Psoas muscle (tissue), 8 donors: ENCODE measurements around the gene ADRB2. TPM values are rescaled to one million over a fixed set of nuclear protein-coding genes. Genes with fewer than 3 reads are reported as not detected.
A peak's percentile ranks its signal among the peaks of the same experiment; 100 is the strongest.

Source experiments
- ATAC-seq, 4 donors: fragments of 200-7000 bp; cut with Tn5 transposase; one replicate each; pipeline ENCODE4 v1.9.1; 2020; ENCODE audit warnings: moderate library complexity in 3 of 4, mild to moderate bottlenecking in 2 of 4
- DNase-seq, 2 donors: peaks; one replicate each; pipeline ENCODE4 v3.0.0-alpha.2; 2020
- H3K27ac ChIP-seq: fragments of 200-600 bp; one replicate; pipeline ENCODE4 v1.8.0; 2022
- H3K27me3 ChIP-seq, 3 donors: fragments of 200-600 bp in 1 of 3; one replicate each; pipeline versions ENCODE4 v1.6.1 to v1.8.0; 2013 to 2022; ENCODE audit warnings: low read length in 2 of 3, mild to moderate bottlenecking in 2 of 3, moderate library complexity in 1 of 3; ENCODE audit not compliant: insufficient read depth in 3 of 3
- H3K36me3 ChIP-seq, 2 donors: fragments of 200-600 bp in 1 of 2; one replicate each; pipeline versions ENCODE4 v1.6.1 to v1.8.0; 2013 to 2022; ENCODE audit warnings: low read depth in 1 of 2, mild to moderate bottlenecking in 1 of 2, moderate library complexity in 1 of 2; ENCODE audit not compliant: insufficient read depth in 1 of 2
- H3K4me1 ChIP-seq: fragments of 200-600 bp; one replicate; pipeline ENCODE4 v1.8.0; 2022
- H3K4me3 ChIP-seq: fragments of 200-600 bp; one replicate; pipeline ENCODE4 v1.8.0; 2022; ENCODE audit warnings: mild to moderate bottlenecking
- H3K9me3 ChIP-seq: fragments of 200-600 bp; one replicate; pipeline ENCODE4 v1.8.0; 2022
- WGBS, 3 donors: extraction: QIAGEN DNeasy Blood & Tissue Kit; methylation state at CpG; one replicate each; pipeline versions ENCODE4 v1.1.6 to v1.1.7; 2013; 5-methylcytosine and 5-hydroxymethylcytosine counted together
- intact Hi-C, 2 donors: fragments of 100-400 bp; cut with DNase I; formaldehyde crosslinking; loops; one replicate each; pipeline versions ENCODE4 v1.11.0 to v1.14.2; 2022
- polyA plus RNA-seq, 3 donors: library from polyadenylated mRNA; stranded (reverse); fragments of 200-250 nt; gene quantifications; one replicate each; pipeline ENCODE4 v1.2.3, GENCODE V29; 2013
- total RNA-seq, 4 donors: library from RNA; stranded (reverse); fragmentation: NEBNext Ultra II Directional in 2 of 4; extraction: Animal tissue kit (Norgen Biotek cat#: 25700) in 2 of 4; gene quantifications; one replicate each; pipeline versions ENCODE4 v1.2.1 to v1.2.4, GENCODE V29; 2021 to 2023
- TF ChIP-seq, protein P1 (sequence below): fragments of 200-600 bp; IDR thresholded peaks from one replicate; pipeline ENCODE4 v1.8.0; 2022; ENCODE audit warnings: antibody characterized with exemption
- donor health status: healthy with polysubstance abuse.
- donor health status: DM: no; HTN: no; CAD: no; lungs with moderate emphysema.
- donor health status: Bipolar disorder and iron deficiency.
- donor health status: healthy.
- donor health status: DM: yes; HTN: yes; CAD: no.
- donor health status: DM: no; HTN: no; CAD: no.
- donor health status: DM: no; HTN: no; CAD: no.
- donor health status: DM: yes; HTN: yes; CAD: no.

The ADRB2 gene
- total and polyA plus RNA-seq, 7 donors, result 1.3 to 11.1 (median 5.6) TPM

DNA sequence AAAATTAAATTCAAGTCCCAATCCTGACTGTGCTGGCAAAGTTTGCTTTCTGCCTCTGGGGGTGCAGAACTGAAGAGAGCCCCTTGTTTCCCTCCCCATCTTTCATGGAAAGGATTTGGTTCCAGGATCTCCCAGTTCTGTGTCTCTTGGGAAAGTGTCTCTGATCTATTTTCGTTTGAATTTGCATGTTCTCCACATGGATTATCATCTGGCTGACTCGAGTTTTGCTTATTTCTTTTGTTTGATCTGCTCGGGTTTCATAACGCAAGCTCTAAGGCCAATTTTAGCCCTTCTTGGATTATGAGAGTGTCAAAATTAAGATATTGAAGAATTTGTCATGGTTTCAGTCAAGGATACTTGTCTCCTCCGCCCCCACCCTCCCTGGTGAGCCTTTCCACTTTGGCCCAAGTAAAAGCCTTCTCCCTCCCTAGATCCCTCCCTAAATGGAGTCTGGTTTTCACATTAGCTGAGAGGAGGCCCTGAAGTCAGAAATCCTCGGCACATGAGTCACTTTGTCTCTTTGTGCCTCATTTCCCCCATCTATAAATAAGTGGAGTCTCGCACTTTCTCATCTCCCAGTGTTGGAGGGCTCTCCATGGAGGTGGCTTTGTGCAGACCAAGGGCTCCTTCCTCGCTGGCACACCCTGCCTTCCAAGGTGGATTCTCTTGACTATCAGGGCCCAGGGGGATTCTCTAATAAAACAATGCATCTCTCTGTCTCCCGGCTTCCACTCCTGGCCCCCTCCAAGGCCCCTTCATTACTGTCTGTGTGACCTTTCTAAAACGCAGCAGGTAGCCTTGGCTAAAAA lies 17.3 kb downstream of the ADRB2 start:
- no peaks in the 10 kb centered on the region for H3K9me3 ChIP-seq
- peaks cover 50% of the 10 kb centered on the region for H3K4me1 ChIP-seq
- no peak overlapping the region for H3K4me3 ChIP-seq
- DNase-seq (no peak), ATAC-seq (peak; percentile 23 to 81 (median 58))
- 40 to 52% (median 43%) methylated on average over 10 of the region's 10 CpGs for WGBS, 3 donors
- H3K27ac ChIP-seq, result peak overlapping the region; percentile 50
- intact Hi-C loops, result no loop called here
- no peaks in the 10 kb centered on the region for H3K27me3 ChIP-seq
- H3K36me3 ChIP-seq, result no peaks in the 10 kb centered on the region
- TF ChIP-seq, protein P1, sequence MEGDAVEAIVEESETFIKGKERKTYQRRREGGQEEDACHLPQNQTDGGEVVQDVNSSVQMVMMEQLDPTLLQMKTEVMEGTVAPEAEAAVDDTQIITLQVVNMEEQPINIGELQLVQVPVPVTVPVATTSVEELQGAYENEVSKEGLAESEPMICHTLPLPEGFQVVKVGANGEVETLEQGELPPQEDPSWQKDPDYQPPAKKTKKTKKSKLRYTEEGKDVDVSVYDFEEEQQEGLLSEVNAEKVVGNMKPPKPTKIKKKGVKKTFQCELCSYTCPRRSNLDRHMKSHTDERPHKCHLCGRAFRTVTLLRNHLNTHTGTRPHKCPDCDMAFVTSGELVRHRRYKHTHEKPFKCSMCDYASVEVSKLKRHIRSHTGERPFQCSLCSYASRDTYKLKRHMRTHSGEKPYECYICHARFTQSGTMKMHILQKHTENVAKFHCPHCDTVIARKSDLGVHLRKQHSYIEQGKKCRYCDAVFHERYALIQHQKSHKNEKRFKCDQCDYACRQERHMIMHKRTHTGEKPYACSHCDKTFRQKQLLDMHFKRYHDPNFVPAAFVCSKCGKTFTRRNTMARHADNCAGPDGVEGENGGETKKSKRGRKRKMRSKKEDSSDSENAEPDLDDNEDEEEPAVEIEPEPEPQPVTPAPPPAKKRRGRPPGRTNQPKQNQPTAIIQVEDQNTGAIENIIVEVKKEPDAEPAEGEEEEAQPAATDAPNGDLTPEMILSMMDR, result no peak

DNA sequence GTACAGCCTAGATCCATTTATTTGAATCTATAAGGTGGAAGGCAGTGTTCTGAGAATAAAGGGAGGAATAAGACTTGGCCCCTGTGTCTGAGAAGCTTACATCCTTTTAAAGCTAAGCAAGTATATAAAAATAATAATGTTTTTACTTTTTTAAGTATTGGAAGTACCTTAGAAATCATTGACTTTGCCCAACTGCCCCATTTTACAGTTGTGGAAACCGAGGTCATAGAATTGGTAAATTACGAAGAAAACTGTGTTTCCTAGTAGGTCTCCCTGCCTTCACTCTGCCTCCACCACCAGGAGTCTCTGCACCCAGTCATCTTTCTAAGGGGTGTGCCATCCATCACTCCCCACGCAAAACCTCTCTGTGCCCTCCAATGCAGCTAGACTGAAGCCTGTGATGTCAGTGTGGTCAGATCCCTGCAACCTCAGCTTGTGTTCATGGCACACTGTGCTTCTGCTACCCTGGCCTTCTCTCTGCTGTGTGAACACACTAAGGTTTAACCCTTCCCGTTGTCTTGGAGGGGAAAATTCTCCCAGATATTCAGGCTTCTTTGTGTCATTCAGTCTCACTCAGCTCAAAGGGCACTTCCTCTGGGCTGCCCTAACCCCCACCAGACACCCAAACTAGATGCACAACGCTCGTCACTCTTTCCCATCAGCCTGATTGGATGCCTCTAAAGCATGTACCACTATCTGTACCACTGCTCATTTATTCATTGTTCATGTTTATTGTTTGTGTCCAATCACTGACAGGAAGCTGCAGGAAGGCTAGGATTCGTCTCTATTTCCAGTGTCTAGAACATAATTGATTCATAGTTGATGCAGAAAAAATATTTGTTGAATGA lies 18.2 kb downstream of the ADRB2 start:
- intact Hi-C loops, result no loop called here
- peaks cover 0 to 3% of the 10 kb centered on the region in 2 donors for H3K36me3 ChIP-seq
- DNase-seq, result no peak
- H3K9me3 ChIP-seq, result no peaks in the 10 kb centered on the region
- TF ChIP-seq, protein P1, result no peak
- 78 to 83% (median 82%) methylated on average over 7 of the region's 7 CpGs for WGBS, 3 donors
- H3K27ac ChIP-seq, result peak overlapping the region; percentile 50
- H3K4me3 ChIP-seq, result no peak overlapping the region
- H3K27me3 ChIP-seq, result no peaks in the 10 kb centered on the region
- ATAC-seq, result peak in 2 of 4 donors; percentile 13 to 29
- peaks cover 45% of the 10 kb centered on the region for H3K4me1 ChIP-seq

- ATAC-seq (no peak), DNase-seq (no peak)
- no peak overlapping the region for H3K27ac ChIP-seq
- H3K4me3 ChIP-seq, result no peak overlapping the region
- TF ChIP-seq, protein P1, result no peak
- intact Hi-C loops, result no loop called here
- H3K27me3 ChIP-seq, result no peaks in the 10 kb centered on the region
- no peaks in the 10 kb centered on the region for H3K9me3 ChIP-seq
- peaks cover 31% of the 10 kb centered on the region for H3K4me1 ChIP-seq
- peaks cover 5 to 6% of the 10 kb centered on the region in 2 donors for H3K36me3 ChIP-seq
These were observed 20.5 kb downstream of the ADRB2 start for GRCh38 chr5:148846930-148847329.

- Histone ChIP-seq H3K4me3 (no peak overlapping the region), H3K4me1 (peaks cover 31% of the 10 kb centered on the region), H3K36me3 (peaks cover 6% of the 10 kb centered on the region in 2 donors), H3K9me3 (no peaks in the 10 kb centered on the region), H3K27ac (no peak overlapping the region), H3K27me3 (no peaks in the 10 kb centered on the region)
- DNase-seq, result no peak
- 91 to 94% (median 92%) methylated on average over 2 of the region's 2 CpGs for WGBS, 3 donors
- no peak for ATAC-seq
- intact Hi-C loops, result no loop called here
- TF ChIP-seq, protein P1, result no peak
These were observed 21.0 kb downstream of the ADRB2 start for GRCh38 chr5:148847456-148847855.
